ENCODE measurements around the gene HADH. TPM values are rescaled to one million over a fixed set of nuclear protein-coding genes. Genes with fewer than 3 reads are reported as not detected.

Gene HADH
- polyA plus RNA-seq, 1 donor from 2014 or later, result 49.4 TPM

Other genes starting within 250 kb of the HADH start
- not detected for gene SGMS2, start 165.0 kb upstream of the HADH start, polyA plus RNA-seq
- 9.8 TPM for gene CYP2U1, start 58.3 kb upstream of the HADH start, polyA plus RNA-seq
- gene LEF1, start 179.0 kb downstream of the HADH start, polyA plus RNA-seq, result 14.5 TPM